HG03354 (cell line): ENCODE results near the gene PHLPP2.
A peak's percentile ranks its signal among the peaks of the same experiment; 100 is the strongest.
"Not testable (repeated sequence)": the region's sequence is repeated elsewhere in the genome, so short reads cannot be mapped to it uniquely, and the experiment has no call there.

Experiments
- ATAC-seq: cut with Tn5 transposase; IDR thresholded peaks from one replicate; pipeline ENCODE4 v1.9.1; 2021; ENCODE audit warnings: mild to moderate bottlenecking; ENCODE audit not compliant: unreplicated experiment, poor library complexity, severe bottlenecking

The PHLPP2 gene

GRCh38 chr16:71722801-71723536, 1.5 kb downstream of the PHLPP2 start:
- peak; percentile 46 for ATAC-seq

GRCh38 chr16:71721066-71721740, 3.3 kb downstream of the PHLPP2 start:
- no peak for ATAC-seq

GRCh38 chr16:71712501-71712900, 12.0 kb downstream of the PHLPP2 start:
- ATAC-seq = no peak

GRCh38 chr16:71711789-71712188, 12.7 kb downstream of the PHLPP2 start:
- no peak for ATAC-seq

- no peak for ATAC-seq
Observed at GRCh38 chr16:71709229-71709781, 15.2 kb downstream of the PHLPP2 start.

- no peak for ATAC-seq
Observed at GRCh38 chr16:71708696-71709095, 15.8 kb downstream of the PHLPP2 start.

- ATAC-seq = no peak
Observed at GRCh38 chr16:71707199-71707598, 17.3 kb downstream of the PHLPP2 start.

- no peak for ATAC-seq
Observed at GRCh38 chr16:71706046-71706445, 18.5 kb downstream of the PHLPP2 start.

- no peak for ATAC-seq
Observed at GRCh38 chr16:71703333-71703732, 21.2 kb downstream of the PHLPP2 start.

GRCh38 chr16:71700831-71701230, 23.7 kb downstream of the PHLPP2 start:
- ATAC-seq = no peak

GRCh38 chr16:71698491-71698890, 26.0 kb downstream of the PHLPP2 start:
- no peak for ATAC-seq

- no peak for ATAC-seq
Observed at GRCh38 chr16:71693164-71693563, 31.3 kb downstream of the PHLPP2 start.

- ATAC-seq = no peak
Observed at GRCh38 chr16:71689901-71690300, 34.6 kb downstream of the PHLPP2 start.

GRCh38 chr16:71687861-71688260, 36.6 kb downstream of the PHLPP2 start:
- ATAC-seq = no peak

- ATAC-seq = not testable (repeated sequence)
Observed at GRCh38 chr16:71684280-71684679, 40.2 kb downstream of the PHLPP2 start.

- ATAC-seq = no peak
Observed at GRCh38 chr16:71681360-71681759, 43.1 kb downstream of the PHLPP2 start.

- ATAC-seq = no peak
Observed at GRCh38 chr16:71676236-71676635, 48.3 kb downstream of the PHLPP2 start.

GRCh38 chr16:71675380-71675779, 49.1 kb downstream of the PHLPP2 start:
- no peak for ATAC-seq

- ATAC-seq = no peak
Observed at GRCh38 chr16:71674229-71674628, 50.3 kb downstream of the PHLPP2 start.

- no peak for ATAC-seq
Observed at GRCh38 chr16:71673582-71673973, 50.9 kb downstream of the PHLPP2 start.
